ENCODE data around the gene CCDC92. TPM values are rescaled to one million over a fixed set of nuclear protein-coding genes. Genes with fewer than 3 reads are reported as not detected.

Gene CCDC92
- total and polyA plus RNA-seq, 12 donors: 7.8 to 65.9 (median 23.7) TPM

DNA sequence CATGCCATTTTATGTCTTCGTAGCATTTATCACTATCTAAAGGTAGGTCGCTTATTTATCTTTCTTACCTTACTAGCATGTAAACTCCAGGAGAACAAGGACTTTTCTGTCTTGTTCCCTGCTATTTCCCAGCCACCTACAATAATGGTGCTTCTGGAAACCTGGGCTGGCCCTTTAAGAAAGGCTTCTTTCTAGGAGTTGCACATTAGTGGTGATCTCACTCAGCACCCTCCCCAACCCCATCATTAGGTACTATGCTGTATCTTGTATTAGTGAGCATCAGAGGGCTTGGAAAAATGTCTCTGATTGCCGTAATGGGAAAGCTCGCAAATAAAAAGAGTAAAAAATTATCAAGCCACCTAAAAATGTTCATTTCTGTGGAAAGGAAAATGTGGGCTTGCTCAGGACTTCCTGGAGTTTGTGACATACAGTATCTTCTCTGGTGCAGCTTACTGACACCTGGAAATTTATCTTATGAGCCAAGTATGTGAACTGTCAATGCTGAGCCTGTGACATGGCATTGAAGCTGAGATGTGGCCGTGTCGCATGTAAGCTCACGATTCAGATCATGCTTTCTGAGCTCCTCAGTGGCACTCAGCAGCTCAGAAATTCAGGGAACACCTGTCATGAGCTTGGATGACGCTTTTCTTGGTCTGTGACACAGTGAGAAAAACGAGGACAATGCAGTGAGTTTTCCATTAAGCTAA lies 12.4 kb downstream of the CCDC92 start:
- peaks cover 0 to 4% (median 0%) of the 10 kb centered on the region in 3 donors for H3K9me3 ChIP-seq (replicated peaks in 1 of 3)
- intact Hi-C loops (cut with DNase I): no loop called here
- H3K27ac ChIP-seq: no peak overlapping the region
- H3K4me3 ChIP-seq: no peak overlapping the region
- no peaks in the 10 kb centered on the region for H3K4me1 ChIP-seq (replicated peaks in 1 of 2)
- 88 to 96% (median 95%) methylated on average over 9 of the region's 9 CpGs for WGBS, 4 donors
- no peaks in the 10 kb centered on the region for H3K27me3 ChIP-seq
- TF ChIP-seq POLR2A (IDR thresholded peaks at IDR 0.05): no peak
- TF ChIP-seq, protein P1, sequence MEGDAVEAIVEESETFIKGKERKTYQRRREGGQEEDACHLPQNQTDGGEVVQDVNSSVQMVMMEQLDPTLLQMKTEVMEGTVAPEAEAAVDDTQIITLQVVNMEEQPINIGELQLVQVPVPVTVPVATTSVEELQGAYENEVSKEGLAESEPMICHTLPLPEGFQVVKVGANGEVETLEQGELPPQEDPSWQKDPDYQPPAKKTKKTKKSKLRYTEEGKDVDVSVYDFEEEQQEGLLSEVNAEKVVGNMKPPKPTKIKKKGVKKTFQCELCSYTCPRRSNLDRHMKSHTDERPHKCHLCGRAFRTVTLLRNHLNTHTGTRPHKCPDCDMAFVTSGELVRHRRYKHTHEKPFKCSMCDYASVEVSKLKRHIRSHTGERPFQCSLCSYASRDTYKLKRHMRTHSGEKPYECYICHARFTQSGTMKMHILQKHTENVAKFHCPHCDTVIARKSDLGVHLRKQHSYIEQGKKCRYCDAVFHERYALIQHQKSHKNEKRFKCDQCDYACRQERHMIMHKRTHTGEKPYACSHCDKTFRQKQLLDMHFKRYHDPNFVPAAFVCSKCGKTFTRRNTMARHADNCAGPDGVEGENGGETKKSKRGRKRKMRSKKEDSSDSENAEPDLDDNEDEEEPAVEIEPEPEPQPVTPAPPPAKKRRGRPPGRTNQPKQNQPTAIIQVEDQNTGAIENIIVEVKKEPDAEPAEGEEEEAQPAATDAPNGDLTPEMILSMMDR (IDR thresholded peaks at IDR 0.05): no peak
- no peaks in the 10 kb centered on the region for H3K36me3 ChIP-seq (replicated peaks in 1 of 2)
- no peak for DNase-seq

DNA sequence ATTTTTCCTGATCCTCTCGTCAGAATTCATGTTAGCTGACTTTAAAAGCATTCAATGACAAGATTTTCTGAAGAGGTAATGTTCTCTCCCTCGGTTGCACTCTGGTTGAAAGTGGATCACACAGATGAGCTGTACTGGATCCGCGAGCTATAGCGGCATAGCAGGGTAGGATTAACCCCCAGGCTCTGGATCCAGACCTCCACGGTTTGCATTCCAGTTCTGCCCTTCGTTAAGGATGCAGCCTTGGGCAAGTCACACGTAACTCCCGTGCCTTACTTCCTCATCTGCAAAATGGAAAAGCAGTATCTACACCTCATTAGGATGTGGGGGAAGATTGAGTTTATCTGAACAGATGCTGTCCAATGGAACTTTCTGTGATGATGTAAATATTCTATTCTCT lies 13.8 kb downstream of the CCDC92 start:
- no peaks in the 10 kb centered on the region for H3K27me3 ChIP-seq
- TF ChIP-seq POLR2A (IDR thresholded peaks at IDR 0.05): no peak
- TF ChIP-seq, protein P1 (IDR thresholded peaks at IDR 0.05): no peak
- H3K4me1 ChIP-seq (replicated peaks in 1 of 2): no peaks in the 10 kb centered on the region
- no peak for DNase-seq
- H3K9me3 ChIP-seq (replicated peaks in 1 of 3): no peaks in the 10 kb centered on the region
- no peak overlapping the region for H3K4me3 ChIP-seq
- 83 to 90% (median 85%) methylated on average over 9 of the region's 9 CpGs for WGBS, 4 donors
- intact Hi-C loops (cut with DNase I): no loop called here
- no peak overlapping the region for H3K27ac ChIP-seq
- H3K36me3 ChIP-seq (replicated peaks in 1 of 2): no peaks in the 10 kb centered on the region

DNA sequence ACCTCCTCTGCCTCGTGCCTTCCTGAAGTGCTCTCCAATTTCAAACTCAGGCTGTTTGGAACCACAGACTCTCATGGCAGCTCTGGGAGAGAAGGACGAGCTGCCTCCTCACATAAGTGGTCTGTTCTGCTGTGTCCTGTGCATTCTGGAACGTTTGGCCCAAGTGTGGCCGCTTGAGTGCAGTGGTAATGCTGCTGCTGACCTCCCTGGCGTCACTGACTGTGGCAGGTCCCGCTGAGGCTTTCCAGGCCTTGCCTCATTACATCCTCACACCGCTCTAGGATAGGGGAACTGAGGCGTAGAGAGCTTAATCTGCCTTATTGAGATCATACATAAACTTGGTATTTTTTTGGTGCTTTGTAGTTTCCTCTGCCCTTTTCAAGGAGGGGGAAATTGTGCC lies 14.2 kb downstream of the CCDC92 start:
- H3K27ac ChIP-seq: no peak overlapping the region
- intact Hi-C loops (cut with DNase I): no loop called here
- no peaks in the 10 kb centered on the region for H3K27me3 ChIP-seq
- no peak for DNase-seq
- H3K4me1 ChIP-seq (replicated peaks in 1 of 2): no peaks in the 10 kb centered on the region
- no peak overlapping the region for H3K4me3 ChIP-seq
- no peaks in the 10 kb centered on the region for H3K9me3 ChIP-seq (replicated peaks in 1 of 3)
- TF ChIP-seq POLR2A (IDR thresholded peaks at IDR 0.05): no peak
- TF ChIP-seq, protein P1 (IDR thresholded peaks at IDR 0.05): no peak
- 84 to 91% (median 91%) methylated on average over 7 to 8 of the region's 8 CpGs for WGBS, 4 donors
- no peaks in the 10 kb centered on the region for H3K36me3 ChIP-seq (replicated peaks in 1 of 2)

DNA sequence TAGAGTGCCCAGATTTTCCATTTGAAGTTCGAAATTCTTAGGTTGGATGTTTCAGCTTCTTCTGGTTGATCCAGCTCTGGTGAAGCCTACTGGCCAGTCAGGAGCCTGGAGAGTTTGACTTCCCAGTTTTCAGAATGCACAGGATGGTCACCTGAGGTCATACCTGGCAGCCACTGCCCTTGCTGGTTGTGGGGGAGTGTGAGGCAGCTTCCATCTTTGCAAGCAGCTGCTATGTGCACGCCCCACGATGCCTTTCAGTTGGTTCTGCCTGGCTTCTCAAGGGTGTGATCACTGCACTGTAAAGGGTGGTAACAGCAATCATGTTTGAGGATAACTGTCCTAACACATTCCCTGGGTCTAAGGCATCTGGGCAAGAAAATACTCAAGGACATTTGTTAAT lies 15.4 kb downstream of the CCDC92 start:
- intact Hi-C loops (cut with DNase I): no loop called here
- H3K36me3 ChIP-seq (replicated peaks in 1 of 2): no peaks in the 10 kb centered on the region
- H3K4me1 ChIP-seq (replicated peaks in 1 of 2): no peaks in the 10 kb centered on the region
- H3K4me3 ChIP-seq: no peak overlapping the region
- H3K27me3 ChIP-seq: no peaks in the 10 kb centered on the region
- H3K9me3 ChIP-seq (replicated peaks in 1 of 3): no peaks in the 10 kb centered on the region
- TF ChIP-seq POLR2A (IDR thresholded peaks at IDR 0.05): no peak
- TF ChIP-seq, protein P1 (IDR thresholded peaks at IDR 0.05): no peak
- DNase-seq: no peak
- 90 to 100% (median 93%) methylated on average over 3 of the region's 3 CpGs for WGBS, 4 donors
- H3K27ac ChIP-seq: no peak overlapping the region
